HepG2 (cell line): ENCODE measurements around the gene ZBTB46. TPM values are rescaled to one million over a fixed set of nuclear protein-coding genes. Genes with fewer than 3 reads are reported as not detected.

Source experiments
- CENPBD1 ChIP-seq: sonication (generic); formaldehyde crosslinking; IDR thresholded peaks from 2 replicates; pipeline ENCODE4 v1.8.0; 2022; ENCODE audit warnings: missing genetic modification reagents, low read depth, mild to moderate bottlenecking, borderline replicate concordance
- KAT8 ChIP-seq: IDR thresholded peaks from 2 replicates; pipeline ENCODE4 v1.6.1; 2016; ENCODE audit warnings: missing genetic modification reagents, missing compliant biosample characterization
- MED1 ChIP-seq: sonication (generic); formaldehyde crosslinking; IDR thresholded peaks from 2 replicates; pipeline ENCODE4 v1.4.0; 2020; ENCODE audit warnings: missing genetic modification reagents
- MXD3 ChIP-seq: IDR thresholded peaks from 2 replicates; pipeline ENCODE4 v1.6.1; 2016; ENCODE audit warnings: mild to moderate bottlenecking, missing biosample characterization, missing genetic modification reagents
- SRSF4 ChIP-seq: fragments of 200-400 bp; formaldehyde crosslinking; IDR thresholded peaks from one replicate; pipeline ENCODE4 v1.6.1; 2018; ENCODE audit warnings: mild to moderate bottlenecking, low read depth, low read length, moderate library complexity; ENCODE audit not compliant: poor library complexity, severe bottlenecking
- TBX3 ChIP-seq: fragments of 450-650 bp; IDR thresholded peaks from 2 replicates; pipeline ENCODE4 v1.6.1; 2017; ENCODE audit warnings: antibody characterized with exemption, mild to moderate bottlenecking, inconsistent platforms, borderline replicate concordance
- TRAFD1 ChIP-seq: sonication (generic); formaldehyde crosslinking; IDR thresholded peaks from 2 replicates; pipeline ENCODE4 v1.5.1; 2020; ENCODE audit warnings: missing genetic modification reagents, mild to moderate bottlenecking, borderline replicate concordance
- ZBTB44 ChIP-seq: sonication (generic); formaldehyde crosslinking; IDR thresholded peaks from 2 replicates; pipeline ENCODE4 v1.4.0; 2020; ENCODE audit warnings: missing genetic modification reagents
- ZC3H13 ChIP-seq: sonication (generic); formaldehyde crosslinking; IDR thresholded peaks from 2 replicates; pipeline ENCODE4 v1.8.1; 2023; ENCODE audit warnings: mild to moderate bottlenecking, missing genetic modification reagents, moderate library complexity
- ZNF367 ChIP-seq: sonication (generic); formaldehyde crosslinking; IDR thresholded peaks from 2 replicates; pipeline ENCODE4 v1.4.0; 2020; ENCODE audit warnings: missing genetic modification reagents, borderline replicate concordance
- ZNF430 ChIP-seq: sonication (generic); formaldehyde crosslinking; IDR thresholded peaks from 2 replicates; pipeline ENCODE4 v1.9.0; 2021; ENCODE audit warnings: mild to moderate bottlenecking, missing genetic modification reagents
- ZNF678 ChIP-seq: sonication (generic); formaldehyde crosslinking; IDR thresholded peaks from 2 replicates; pipeline ENCODE4 v1.4.0; 2020; ENCODE audit warnings: mild to moderate bottlenecking, missing genetic modification reagents
- ZNF749 ChIP-seq: sonication (generic); formaldehyde crosslinking; IDR thresholded peaks from 2 replicates; pipeline ENCODE4 v1.8.0; 2022; ENCODE audit warnings: mild to moderate bottlenecking, missing genetic modification reagents, moderate library complexity, borderline replicate concordance
- polyA plus RNA-seq, 8 experiments: library from polyadenylated mRNA; depleted of rRNA in 3 of 8; stranded (reverse) in 7 of 8; unstranded in 1 of 8; fragments of >200 nt; fragmentation: Illumina TruSeq in 4 of 8; extraction: Trizol in 4 of 8; gene quantifications; 2 replicates each; pipeline versions ENCODE4 v1.2.1 to v1.2.3, GENCODE V29; 2011 to 2016; ENCODE audit warnings: low read depth in 4 of 8, missing spikeins in 1 of 8, mixed read lengths in 1 of 8; ENCODE audit not compliant: insufficient read depth in 1 of 8
- total RNA-seq, 5 experiments: library from RNA; depleted of rRNA; stranded (reverse); fragments of >200 nt; fragmentation: Illumina TruSeq; extraction: Trizol; gene quantifications; 2 replicates each; pipeline ENCODE4 v1.2.3, GENCODE V29; 2016; ENCODE audit warnings: low read depth in 1 of 5
- TF ChIP-seq, protein P1 (sequence below): IDR thresholded peaks from 2 replicates; pipeline ENCODE4 v1.6.1; 2012; ENCODE audit warnings: inconsistent platforms
- TF ChIP-seq, protein P2 (sequence below): sonication (generic); formaldehyde crosslinking; IDR thresholded peaks from 2 replicates; pipeline ENCODE4 v1.9.0; 2021; ENCODE audit warnings: missing genetic modification reagents, mild to moderate bottlenecking, borderline replicate concordance
- TF ChIP-seq, protein P3 (sequence below): sonication (generic); formaldehyde crosslinking; IDR thresholded peaks from 2 replicates; pipeline ENCODE4 v1.4.0; 2020; ENCODE audit warnings: mild to moderate bottlenecking, missing genetic modification reagents

The ZBTB46 gene
- total and polyA plus RNA-seq, 2 of the 13 experiments (the other 11 are each of a cell fraction or from before 2014, with no cell fraction given): 1.6 to 13.5 TPM

- no peak for TF ChIP-seq CENPBD1 (CRISPR knock-in tag)
- TF ChIP-seq TRAFD1 (CRISPR knock-in tag): no peak
- no peak for TF ChIP-seq ZNF749 (CRISPR knock-in tag)
- TF ChIP-seq, protein P1, sequence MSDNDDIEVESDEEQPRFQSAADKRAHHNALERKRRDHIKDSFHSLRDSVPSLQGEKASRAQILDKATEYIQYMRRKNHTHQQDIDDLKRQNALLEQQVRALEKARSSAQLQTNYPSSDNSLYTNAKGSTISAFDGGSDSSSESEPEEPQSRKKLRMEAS: no peak
- 0 out of 2 replicates have a peak, but pooled peaks have one; percentile 32 for TF ChIP-seq ZNF367 (CRISPR knock-in tag)
- no peak for TF ChIP-seq MED1 (CRISPR knock-in tag)
- no peak for TF ChIP-seq MXD3
- TF ChIP-seq ZNF678 (CRISPR knock-in tag): no peak
- no peak for TF ChIP-seq TBX3
- no peak for TF ChIP-seq KAT8 (CRISPR knock-in tag)
- no peak for TF ChIP-seq ZNF430 (CRISPR knock-in tag)
- TF ChIP-seq, protein P2, sequence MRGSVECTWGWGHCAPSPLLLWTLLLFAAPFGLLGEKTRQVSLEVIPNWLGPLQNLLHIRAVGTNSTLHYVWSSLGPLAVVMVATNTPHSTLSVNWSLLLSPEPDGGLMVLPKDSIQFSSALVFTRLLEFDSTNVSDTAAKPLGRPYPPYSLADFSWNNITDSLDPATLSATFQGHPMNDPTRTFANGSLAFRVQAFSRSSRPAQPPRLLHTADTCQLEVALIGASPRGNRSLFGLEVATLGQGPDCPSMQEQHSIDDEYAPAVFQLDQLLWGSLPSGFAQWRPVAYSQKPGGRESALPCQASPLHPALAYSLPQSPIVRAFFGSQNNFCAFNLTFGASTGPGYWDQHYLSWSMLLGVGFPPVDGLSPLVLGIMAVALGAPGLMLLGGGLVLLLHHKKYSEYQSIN (CRISPR knock-in tag): no peak
- no peak for TF ChIP-seq SRSF4
- TF ChIP-seq ZBTB44 (CRISPR knock-in tag): no peak
- TF ChIP-seq ZC3H13 (CRISPR knock-in tag): no peak
- TF ChIP-seq, protein P3, sequence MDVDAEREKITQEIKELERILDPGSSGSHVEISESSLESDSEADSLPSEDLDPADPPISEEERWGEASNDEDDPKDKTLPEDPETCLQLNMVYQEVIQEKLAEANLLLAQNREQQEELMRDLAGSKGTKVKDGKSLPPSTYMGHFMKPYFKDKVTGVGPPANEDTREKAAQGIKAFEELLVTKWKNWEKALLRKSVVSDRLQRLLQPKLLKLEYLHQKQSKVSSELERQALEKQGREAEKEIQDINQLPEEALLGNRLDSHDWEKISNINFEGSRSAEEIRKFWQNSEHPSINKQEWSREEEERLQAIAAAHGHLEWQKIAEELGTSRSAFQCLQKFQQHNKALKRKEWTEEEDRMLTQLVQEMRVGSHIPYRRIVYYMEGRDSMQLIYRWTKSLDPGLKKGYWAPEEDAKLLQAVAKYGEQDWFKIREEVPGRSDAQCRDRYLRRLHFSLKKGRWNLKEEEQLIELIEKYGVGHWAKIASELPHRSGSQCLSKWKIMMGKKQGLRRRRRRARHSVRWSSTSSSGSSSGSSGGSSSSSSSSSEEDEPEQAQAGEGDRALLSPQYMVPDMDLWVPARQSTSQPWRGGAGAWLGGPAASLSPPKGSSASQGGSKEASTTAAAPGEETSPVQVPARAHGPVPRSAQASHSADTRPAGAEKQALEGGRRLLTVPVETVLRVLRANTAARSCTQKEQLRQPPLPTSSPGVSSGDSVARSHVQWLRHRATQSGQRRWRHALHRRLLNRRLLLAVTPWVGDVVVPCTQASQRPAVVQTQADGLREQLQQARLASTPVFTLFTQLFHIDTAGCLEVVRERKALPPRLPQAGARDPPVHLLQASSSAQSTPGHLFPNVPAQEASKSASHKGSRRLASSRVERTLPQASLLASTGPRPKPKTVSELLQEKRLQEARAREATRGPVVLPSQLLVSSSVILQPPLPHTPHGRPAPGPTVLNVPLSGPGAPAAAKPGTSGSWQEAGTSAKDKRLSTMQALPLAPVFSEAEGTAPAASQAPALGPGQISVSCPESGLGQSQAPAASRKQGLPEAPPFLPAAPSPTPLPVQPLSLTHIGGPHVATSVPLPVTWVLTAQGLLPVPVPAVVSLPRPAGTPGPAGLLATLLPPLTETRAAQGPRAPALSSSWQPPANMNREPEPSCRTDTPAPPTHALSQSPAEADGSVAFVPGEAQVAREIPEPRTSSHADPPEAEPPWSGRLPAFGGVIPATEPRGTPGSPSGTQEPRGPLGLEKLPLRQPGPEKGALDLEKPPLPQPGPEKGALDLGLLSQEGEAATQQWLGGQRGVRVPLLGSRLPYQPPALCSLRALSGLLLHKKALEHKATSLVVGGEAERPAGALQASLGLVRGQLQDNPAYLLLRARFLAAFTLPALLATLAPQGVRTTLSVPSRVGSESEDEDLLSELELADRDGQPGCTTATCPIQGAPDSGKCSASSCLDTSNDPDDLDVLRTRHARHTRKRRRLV (CRISPR knock-in tag): no peak
Measured at GRCh38 chr20:63864545-63864977, 33.5 kb upstream of the ZBTB46 start (continued).
